Astrocyte (in vitro differentiated cells and primary cell): ENCODE measurements around the gene RBM19. TPM values are rescaled to one million over a fixed set of nuclear protein-coding genes. Genes with fewer than 3 reads are reported as not detected.

ENCODE experiments used
- DNase-seq: peaks from one replicate; pipeline ENCODE4 v3.0.0-alpha.2; 2010; ENCODE audit warnings: low read depth
- FAIRE-seq: peaks from 2 replicates; lab custom pipeline; 2011; peaks lifted over from hg19 to GRCh38; lab: Jason Lieb, UNC
- H2AFZ ChIP-seq: 2 replicates; pipeline ENCODE4 v1.6.0; 2012; ENCODE audit warnings: low read depth, low read length, inconsistent platforms
- H3K27ac ChIP-seq: 2 replicates; pipeline ENCODE4 v1.5.1; 2011; ENCODE audit warnings: low read depth, low read length, inconsistent platforms
- H3K27me3 ChIP-seq: 2 replicates; pipeline ENCODE4 v1.6.0; 2011; ENCODE audit warnings: low read length, inconsistent platforms; ENCODE audit not compliant: insufficient read depth
- H3K36me3 ChIP-seq: 2 replicates; pipeline ENCODE4 v1.5.1; 2011; ENCODE audit warnings: low read length, inconsistent platforms; ENCODE audit not compliant: insufficient read depth
- H3K4me1 ChIP-seq: 2 replicates; pipeline ENCODE4 v1.5.1; 2011; ENCODE audit warnings: low read length, inconsistent platforms; ENCODE audit not compliant: insufficient read depth
- H3K4me2 ChIP-seq: 2 replicates; pipeline ENCODE4 v1.6.0; 2012; ENCODE audit warnings: low read length, inconsistent platforms
- H3K4me3 ChIP-seq: 2 replicates; pipeline ENCODE4 v1.5.1; 2011; ENCODE audit warnings: low read depth, mild to moderate bottlenecking, low read length, inconsistent platforms; ENCODE audit not compliant: insufficient read depth
- H3K79me2 ChIP-seq: 2 replicates; pipeline ENCODE4 v1.6.0; 2012; ENCODE audit warnings: mild to moderate bottlenecking, low read length, inconsistent platforms; ENCODE audit not compliant: insufficient read depth
- H3K9ac ChIP-seq: 2 replicates; pipeline ENCODE4 v1.6.0; 2012; ENCODE audit warnings: mild to moderate bottlenecking, low read length, inconsistent platforms
- H3K9me3 ChIP-seq: 2 replicates; pipeline ENCODE4 v1.5.1; 2012; ENCODE audit warnings: low read depth, mild to moderate bottlenecking, low read length, inconsistent platforms; ENCODE audit not compliant: insufficient read depth
- H4K20me1 ChIP-seq: 2 replicates; pipeline ENCODE4 v1.6.0; 2012; ENCODE audit warnings: low read length, inconsistent platforms; ENCODE audit not compliant: insufficient read depth
- H3K27ac Mint-ChIP-seq: one replicate; pipeline ENCODE4 v1.8.0; 2021; ENCODE audit warnings: mild to moderate bottlenecking, mixed read lengths; ENCODE audit not compliant: unreplicated experiment
- H3K27me3 Mint-ChIP-seq: one replicate; pipeline ENCODE4 v1.8.0; 2021; ENCODE audit warnings: low read depth, mixed read lengths; ENCODE audit not compliant: unreplicated experiment
- H3K36me3 Mint-ChIP-seq: one replicate; pipeline ENCODE4 v1.8.0; 2021; ENCODE audit warnings: low read depth, mixed read lengths; ENCODE audit not compliant: unreplicated experiment
- H3K4me1 Mint-ChIP-seq: one replicate; pipeline ENCODE4 v1.8.0; 2021; ENCODE audit warnings: low read depth, mixed read lengths; ENCODE audit not compliant: unreplicated experiment
- H3K4me3 Mint-ChIP-seq: one replicate; pipeline ENCODE4 v1.8.0; 2021; ENCODE audit warnings: mild to moderate bottlenecking, moderate library complexity, mixed read lengths; ENCODE audit not compliant: unreplicated experiment
- H3K9me3 Mint-ChIP-seq: one replicate; pipeline ENCODE4 v1.8.0; 2021; ENCODE audit warnings: mild to moderate bottlenecking, mixed read lengths; ENCODE audit not compliant: unreplicated experiment
- CTCF ChIP-seq: IDR thresholded peaks from 2 replicates; pipeline ENCODE4 v1.5.1; 2011; ENCODE audit warnings: low read depth, mild to moderate bottlenecking, inconsistent platforms, low read length, moderate library complexity; ENCODE audit not compliant: insufficient read depth
- EZH2 ChIP-seq: IDR thresholded peaks from 2 replicates; pipeline ENCODE4 v1.6.1; 2012; ENCODE audit warnings: mild to moderate bottlenecking, low read length, inconsistent platforms; ENCODE audit not compliant: insufficient read depth
- total RNA-seq: library from RNA; stranded (reverse); gene quantifications from 2 replicates; pipeline ENCODE4 v1.2.1, GENCODE V29; 2021

RBM19 gene
- total RNA-seq, 1 donor from 2014 or later: 32.3 TPM

- Mint-ChIP-seq H3K27ac (no peak overlapping the region), H3K27me3 (peaks cover 4% of the 10 kb centered on the region), H3K4me3 (no peak overlapping the region), H3K36me3 (peaks cover 3% of the 10 kb centered on the region), H3K9me3 (no peaks in the 10 kb centered on the region), H3K4me1 (no peaks in the 10 kb centered on the region)
- Histone ChIP-seq H3K9ac (no peak overlapping the region), H3K79me2 (no peaks in the 10 kb centered on the region), H3K27ac (no peak overlapping the region), H3K4me3 (no peak overlapping the region), H3K4me1 (no peaks in the 10 kb centered on the region), H3K4me2 (no peak overlapping the region), H3K9me3 (no peaks in the 10 kb centered on the region), H3K27me3 (no peaks in the 10 kb centered on the region), H3K36me3 (no peaks in the 10 kb centered on the region), H2AFZ (no peak overlapping the region), H4K20me1 (peaks cover 24% of the 10 kb centered on the region)
- no peak for DNase-seq
- no peak for TF ChIP-seq EZH2
- TF ChIP-seq CTCF: no peak
- no peak for FAIRE-seq
Measured at GRCh38 chr12:113837084-113837483, 129.0 kb downstream of the RBM19 start.

- Histone ChIP-seq H3K9ac (no peak overlapping the region), H3K27me3 (no peaks in the 10 kb centered on the region), H2AFZ (no peak overlapping the region), H4K20me1 (peaks cover 24% of the 10 kb centered on the region), H3K36me3 (no peaks in the 10 kb centered on the region), H3K4me1 (peaks cover 5% of the 10 kb centered on the region), H3K9me3 (no peaks in the 10 kb centered on the region), H3K4me3 (no peak overlapping the region), H3K27ac (no peak overlapping the region), H3K79me2 (no peaks in the 10 kb centered on the region), H3K4me2 (no peak overlapping the region)
- Mint-ChIP-seq H3K36me3 (peaks cover 3% of the 10 kb centered on the region), H3K4me3 (no peak overlapping the region), H3K27ac (no peak overlapping the region), H3K27me3 (peaks cover 4% of the 10 kb centered on the region), H3K4me1 (peaks cover 6% of the 10 kb centered on the region), H3K9me3 (no peaks in the 10 kb centered on the region)
- DNase-seq (no peak), FAIRE-seq (no peak)
- no peak for TF ChIP-seq CTCF
- TF ChIP-seq EZH2: no peak
Measured at GRCh38 chr12:113835896-113836295, 130.2 kb downstream of the RBM19 start.

- peaks cover 27% of the 10 kb centered on the region for H4K20me1 ChIP-seq
- H3K27ac Mint-ChIP-seq: no peak overlapping the region
- no peaks in the 10 kb centered on the region for H3K9me3 ChIP-seq
- FAIRE-seq: no peak
- H3K27me3 ChIP-seq: no peaks in the 10 kb centered on the region
- H3K27ac ChIP-seq: no peak overlapping the region
- no peak overlapping the region for H2AFZ ChIP-seq
- no peaks in the 10 kb centered on the region for H3K9me3 Mint-ChIP-seq
- H3K36me3 ChIP-seq: no peaks in the 10 kb centered on the region
- peaks cover 9% of the 10 kb centered on the region for H3K4me1 ChIP-seq
- no peak overlapping the region for H3K4me3 Mint-ChIP-seq
- no peaks in the 10 kb centered on the region for H3K79me2 ChIP-seq
- H3K9ac ChIP-seq: no peak overlapping the region
- peaks cover 2% of the 10 kb centered on the region for H3K36me3 Mint-ChIP-seq
- H3K4me3 ChIP-seq: no peak overlapping the region
- H3K27me3 Mint-ChIP-seq: no peaks in the 10 kb centered on the region
- TF ChIP-seq EZH2: no peak
- TF ChIP-seq CTCF: no peak
- no peak overlapping the region for H3K4me2 ChIP-seq
- H3K4me1 Mint-ChIP-seq: peaks cover 11% of the 10 kb centered on the region
- no peak for DNase-seq
Measured at GRCh38 chr12:113835433-113835832, 130.7 kb downstream of the RBM19 start.
